ENCODE data around the gene FOXI1.
"Not testable (repeated sequence)": the region's sequence is repeated elsewhere in the genome, so short reads cannot be mapped to it uniquely, and the experiment has no call there.

Gene FOXI1

GRCh38 chr5:170094329-170094728 lies 11.4 kb upstream of the FOXI1 start:
- DNase-seq, result not testable (repeated sequence)

GRCh38 chr5:170095646-170096045 lies 10.1 kb upstream of the FOXI1 start:
- no peak for DNase-seq

GRCh38 chr5:170097934-170098333 lies 7.8 kb upstream of the FOXI1 start:
- no peak for DNase-seq

- DNase-seq, result peak; percentile 33
Measured at GRCh38 chr5:170100066-170100943, 5.4 kb upstream of the FOXI1 start.

- no peak for DNase-seq
Measured at GRCh38 chr5:170103447-170103846, 2.2 kb upstream of the FOXI1 start.

GRCh38 chr5:170104299-170104698 lies 1.4 kb upstream of the FOXI1 start:
- DNase-seq, result no peak

- DNase-seq, result no peak
Measured at GRCh38 chr5:170104710-170105109, 987 bp upstream of the FOXI1 start.

GRCh38 chr5:170107674-170108073 lies 2.0 kb downstream of the FOXI1 start:
- DNase-seq, result no peak

- no peak for DNase-seq
Measured at GRCh38 chr5:170108266-170108785, 2.6 kb downstream of the FOXI1 start.

- no peak for DNase-seq
Measured at GRCh38 chr5:170109059-170110031, 3.6 kb downstream of the FOXI1 start.

- no peak for DNase-seq
Measured at GRCh38 chr5:170110403-170111087, 4.8 kb downstream of the FOXI1 start.

GRCh38 chr5:170111088-170111785 lies 5.5 kb downstream of the FOXI1 start:
- DNase-seq, result no peak

- no peak for DNase-seq
Measured at GRCh38 chr5:170112876-170113521, 7.3 kb downstream of the FOXI1 start.

GRCh38 chr5:170113522-170113900 lies 7.8 kb downstream of the FOXI1 start:
- no peak for DNase-seq

GRCh38 chr5:170114271-170114670 lies 8.6 kb downstream of the FOXI1 start:
- no peak for DNase-seq

GRCh38 chr5:170115925-170116324 lies 10.2 kb downstream of the FOXI1 start:
- DNase-seq, result no peak

- no peak for DNase-seq
Measured at GRCh38 chr5:170117736-170118135, 12.0 kb downstream of the FOXI1 start.

GRCh38 chr5:170120576-170120975 lies 14.9 kb downstream of the FOXI1 start:
- DNase-seq, result no peak

- no peak for DNase-seq
Measured at GRCh38 chr5:170121321-170121720, 15.6 kb downstream of the FOXI1 start.

- DNase-seq, result no peak
Measured at GRCh38 chr5:170126061-170126460, 20.4 kb downstream of the FOXI1 start.

GRCh38 chr5:170126626-170127025 lies 20.9 kb downstream of the FOXI1 start:
- DNase-seq, result no peak

- no peak for DNase-seq
Measured at GRCh38 chr5:170131235-170131634, 25.5 kb downstream of the FOXI1 start.

Measured in NCI-H146 (cell line).